ENCODE results near the gene PRR30.
"Not testable (repeated sequence)": the region's sequence is repeated elsewhere in the genome, so short reads cannot be mapped to it uniquely, and the experiment has no call there.

The PRR30 gene

DNA sequence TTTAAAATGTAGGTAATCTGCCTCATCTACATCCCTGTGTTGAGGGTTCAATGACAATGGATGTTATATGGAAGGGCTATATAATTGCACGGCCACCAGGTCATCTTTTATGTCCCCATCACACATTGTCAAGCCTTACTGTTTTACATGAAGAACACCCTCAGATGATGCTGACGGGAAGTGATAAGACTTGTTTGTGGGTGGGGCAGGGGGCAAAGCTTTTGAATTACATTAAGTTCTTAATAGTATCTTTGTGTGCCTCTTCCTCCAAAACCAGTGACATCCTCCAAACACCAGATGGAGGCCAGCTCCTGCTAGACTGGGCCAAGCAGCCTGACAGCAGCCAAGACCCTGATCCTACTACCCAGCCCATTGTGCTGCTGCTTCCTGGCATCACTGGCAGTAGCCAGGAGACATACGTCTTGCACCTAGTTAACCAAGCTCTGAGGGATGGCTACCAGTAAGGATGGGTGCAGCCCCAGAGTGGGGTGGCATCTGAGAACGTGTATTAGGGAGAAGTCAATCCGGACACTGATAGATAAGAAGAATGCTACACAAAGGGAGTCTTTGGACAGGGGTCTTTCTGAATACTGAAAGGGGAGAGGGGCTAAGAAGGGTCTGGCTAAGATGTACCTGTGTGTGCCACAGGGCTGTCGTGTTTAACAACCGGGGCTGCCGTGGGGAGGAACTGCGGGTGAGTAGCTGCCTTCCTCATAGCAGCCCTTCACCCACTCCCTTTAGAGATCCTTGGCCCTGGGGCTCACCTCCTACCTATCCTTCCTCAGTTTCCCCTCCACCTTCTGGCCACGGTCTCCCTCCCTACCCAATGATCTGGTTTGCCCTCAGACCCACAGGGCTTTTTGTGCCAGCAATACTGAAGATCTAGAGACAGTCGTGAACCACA is 10.3 kb downstream of the PRR30 start:
- DNase-seq (ENCODE audit: low read depth), result no peak

DNA sequence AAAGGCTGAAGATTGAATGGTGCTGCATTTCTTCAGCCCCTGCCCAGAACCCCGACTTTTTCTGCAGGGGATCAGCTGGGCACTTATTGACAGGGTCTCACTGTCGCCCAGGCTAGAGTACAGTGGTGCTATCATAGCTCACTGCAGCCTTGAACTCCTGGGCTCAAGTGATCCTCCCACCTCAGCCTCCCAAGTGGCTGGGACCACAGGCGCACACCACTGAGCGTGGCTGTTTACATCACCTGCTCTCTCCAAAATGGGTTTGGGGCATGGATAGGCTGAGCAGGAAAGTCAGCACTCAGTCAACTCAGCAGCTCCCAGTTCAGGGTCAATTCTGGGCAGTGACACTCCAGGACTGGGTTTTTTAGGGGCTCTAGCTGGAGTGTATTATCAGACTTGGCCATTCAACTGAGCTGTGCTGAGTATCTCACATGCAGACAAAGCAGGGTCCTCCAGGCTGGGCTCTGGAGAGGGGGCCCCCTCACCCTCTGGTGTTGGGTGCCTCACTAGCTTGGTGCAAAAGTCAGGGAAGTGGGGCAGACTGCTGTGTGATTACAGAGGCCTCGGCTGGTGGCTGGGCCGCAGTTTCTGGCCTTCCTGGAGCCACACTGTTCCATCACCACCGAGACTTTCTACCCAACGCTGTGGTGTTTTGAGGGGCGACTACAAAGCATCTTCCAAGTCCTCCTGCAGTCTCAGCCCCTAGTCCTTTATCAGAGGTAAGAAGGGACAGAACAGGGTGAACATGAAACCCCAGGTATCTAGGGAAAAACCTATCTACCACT is 11.1 kb downstream of the PRR30 start:
- DNase-seq (ENCODE audit: low read depth), result no peak

DNA sequence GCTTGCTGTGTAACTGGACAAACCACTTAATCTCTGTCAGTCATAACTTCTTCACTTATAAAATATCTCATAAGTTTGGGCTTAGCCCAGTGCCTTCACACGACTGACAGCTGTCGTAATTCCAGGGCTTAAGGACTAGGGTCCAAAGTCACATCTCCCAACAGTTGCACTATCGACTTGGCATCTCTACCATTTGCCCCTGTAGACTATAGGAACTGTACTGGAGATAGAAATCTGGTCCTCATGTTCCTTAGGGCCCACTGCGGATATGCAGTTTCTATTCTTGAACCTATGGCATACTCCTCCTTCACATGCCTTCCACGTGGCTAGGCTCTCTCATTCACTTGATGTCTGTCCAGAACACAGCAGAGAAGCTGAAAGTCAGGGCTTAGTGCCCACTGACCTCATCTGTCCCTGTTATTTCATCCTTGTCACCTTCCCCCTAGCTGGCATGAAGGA is 12.9 kb downstream of the PRR30 start:
- no peak for DNase-seq (ENCODE audit: low read depth)

DNA sequence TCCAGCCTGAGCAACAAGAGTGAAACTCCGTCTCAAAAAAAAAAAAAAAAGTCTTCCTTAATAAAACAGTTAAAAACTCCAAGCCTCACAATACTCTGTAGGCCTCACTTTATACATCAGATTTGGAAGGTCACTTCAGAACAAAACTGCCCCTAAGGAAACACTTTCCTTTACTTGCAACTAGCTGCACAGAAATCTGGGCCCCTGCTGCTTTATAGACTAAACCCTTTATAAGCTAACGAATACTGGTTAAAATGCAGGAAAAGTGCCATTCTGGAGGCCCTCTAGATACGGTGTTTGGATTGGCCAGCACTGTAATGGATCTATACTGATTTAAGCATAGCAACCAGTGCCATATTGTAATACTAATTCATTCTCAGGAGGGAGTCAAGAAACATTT is 14.1 kb downstream of the PRR30 start:
- no peak for DNase-seq (ENCODE audit: low read depth)

DNA sequence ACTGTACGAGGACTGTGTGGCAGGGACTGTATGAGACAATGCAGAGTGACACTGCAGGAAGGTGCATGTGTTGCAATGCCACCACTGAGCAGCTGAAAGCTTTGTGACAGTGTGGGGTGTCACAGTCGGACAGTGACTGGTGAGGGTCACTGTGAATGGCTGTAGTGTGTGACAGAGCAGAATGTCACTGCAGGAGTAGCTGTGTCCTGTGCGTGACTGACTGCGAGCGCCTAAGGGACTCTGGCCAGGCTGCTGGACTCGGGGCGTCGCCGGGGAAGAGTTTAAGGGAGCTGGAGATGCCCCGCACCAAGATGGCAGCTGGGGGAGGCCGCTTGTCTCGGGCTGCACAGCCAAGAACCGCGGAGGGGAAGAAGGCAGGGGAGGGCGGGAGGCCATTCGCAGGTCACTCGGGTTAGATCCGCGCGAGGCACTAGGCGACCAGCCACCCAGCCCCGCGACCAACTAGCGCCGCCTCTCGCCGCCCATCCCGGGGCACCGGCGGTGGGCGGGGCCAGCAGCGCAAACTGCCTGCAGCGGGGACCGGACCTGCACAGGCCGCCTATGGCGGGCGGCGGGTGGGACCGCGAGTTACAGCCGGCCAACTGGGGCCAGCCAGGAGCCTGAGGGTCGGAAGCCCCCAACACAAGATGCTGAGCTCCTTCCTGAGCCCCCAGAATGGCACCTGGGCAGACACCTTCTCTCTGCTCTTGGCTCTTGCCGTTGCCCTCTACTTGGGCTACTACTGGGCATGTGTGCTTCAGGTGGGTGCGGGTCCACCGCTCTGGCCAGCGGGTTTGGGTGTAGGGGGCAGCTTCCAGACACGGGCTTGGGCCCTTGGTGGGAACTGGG is 15.7 kb downstream of the PRR30 start, which contains the start of gene ABHD1:
Gene ABHD1, plus strand, starts transcription at position 514 of the 849 bp plus-strand sequence. Its CDS starts 134 bp downstream, at position 648.
- peak; percentile 43 for DNase-seq (ENCODE audit: low read depth)

DNA sequence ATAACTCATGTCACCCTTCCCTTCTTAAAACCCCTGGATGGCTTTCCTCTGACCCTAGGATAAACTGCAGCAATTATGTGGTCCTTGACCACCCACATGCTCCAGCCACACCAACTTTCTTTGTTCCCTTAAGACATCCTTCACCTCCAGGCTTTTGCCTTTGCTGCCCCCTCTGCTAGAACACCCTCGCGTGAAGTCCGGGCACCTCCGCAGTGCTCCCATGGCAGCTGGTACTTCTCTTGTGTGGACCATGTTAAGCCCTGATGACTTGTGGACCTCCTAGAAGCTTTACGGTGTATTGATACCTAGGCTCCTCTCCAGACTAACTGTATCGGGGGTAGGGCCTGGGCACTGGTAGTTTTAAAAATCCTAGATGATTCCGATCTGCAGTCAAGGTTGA is 16.4 kb downstream of the PRR30 start:
- no peak for DNase-seq (ENCODE audit: low read depth)

DNA sequence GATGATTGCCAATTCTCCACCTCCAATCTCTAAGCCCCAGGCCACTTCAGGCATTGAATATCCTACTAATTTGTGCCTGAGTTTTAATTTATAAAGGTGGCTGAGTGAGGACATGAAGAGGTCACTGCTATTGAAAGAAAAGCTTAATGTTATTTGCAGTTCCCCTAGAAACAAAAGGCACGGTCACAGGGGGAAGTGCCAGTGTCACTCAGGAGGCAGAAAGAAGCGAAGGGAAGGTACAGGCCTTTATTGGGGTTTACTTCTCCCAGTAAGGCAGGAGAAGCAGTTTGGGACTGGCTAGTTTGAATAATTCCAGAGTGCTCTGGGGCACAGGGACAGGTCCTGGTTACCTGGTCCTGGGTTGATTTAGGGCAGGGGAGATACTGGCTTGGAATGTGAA is 17.3 kb downstream of the PRR30 start:
- DNase-seq (ENCODE audit: low read depth), result no peak

DNA sequence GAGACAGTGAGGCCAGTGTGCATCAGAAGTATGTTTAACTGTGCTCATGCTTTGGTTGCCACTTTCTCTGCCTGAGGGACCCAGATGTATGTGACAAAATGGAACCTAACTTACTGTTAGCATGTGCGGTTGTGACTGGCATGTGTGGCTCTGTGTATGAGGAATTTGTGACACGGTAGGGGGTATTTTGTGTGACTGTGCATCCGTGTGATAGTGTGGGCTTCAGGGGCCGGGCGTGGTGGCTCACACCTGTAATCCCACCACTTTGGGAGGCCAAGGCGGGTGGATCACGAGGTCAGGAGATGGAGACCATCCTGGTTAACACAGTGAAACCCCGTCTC is 19.9 kb downstream of the PRR30 start:
- DNase-seq (ENCODE audit: low read depth), result not testable (repeated sequence)

DNA sequence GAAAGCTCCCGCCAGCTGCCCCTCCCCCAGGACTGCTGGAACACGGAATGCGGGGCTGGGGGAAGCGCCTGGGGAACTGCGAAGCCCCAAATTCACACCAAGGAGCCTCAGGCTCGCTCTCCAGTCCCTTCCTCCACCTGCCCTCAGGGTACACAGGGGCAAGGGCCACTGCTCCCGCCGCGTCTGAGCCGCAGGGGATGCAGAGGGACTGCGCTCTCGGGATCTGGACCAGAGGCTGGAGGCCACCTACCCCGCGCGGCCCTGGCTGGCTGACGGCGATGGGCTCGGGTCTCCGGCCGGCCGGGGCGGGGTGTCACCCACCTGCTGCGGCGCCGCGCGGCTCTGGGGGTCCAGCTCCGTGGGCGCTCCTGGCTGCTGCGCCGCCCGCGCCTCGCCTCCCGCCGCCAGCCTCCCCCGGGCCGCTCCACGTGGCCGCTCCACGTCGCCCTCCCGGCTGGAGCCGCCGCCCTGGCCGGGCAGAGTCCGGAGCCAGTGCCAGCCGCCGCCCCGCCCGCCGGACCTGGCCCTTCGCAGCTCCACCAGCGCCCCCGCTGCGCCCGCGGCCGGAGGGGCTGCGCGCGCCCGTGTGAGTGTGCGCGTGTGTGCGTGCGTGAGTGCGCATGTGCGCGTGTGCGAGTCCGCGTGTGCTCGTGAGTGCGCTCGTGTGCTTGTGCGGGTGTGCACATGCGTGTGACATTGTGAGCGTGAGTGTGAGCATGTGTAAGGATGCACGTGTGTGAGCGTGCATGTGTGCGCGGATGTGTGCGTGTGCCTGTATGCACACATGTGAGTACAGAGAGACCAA is 20.5 kb downstream of the PRR30 start, which contains the start of gene CGREF1:
Gene CGREF1, minus strand, starts transcription at position 604 of the 805 bp plus-strand sequence. CDS start 14,762 bp downstream, outside the sequence.
- DNase-seq (ENCODE audit: low read depth), result no peak

DNA sequence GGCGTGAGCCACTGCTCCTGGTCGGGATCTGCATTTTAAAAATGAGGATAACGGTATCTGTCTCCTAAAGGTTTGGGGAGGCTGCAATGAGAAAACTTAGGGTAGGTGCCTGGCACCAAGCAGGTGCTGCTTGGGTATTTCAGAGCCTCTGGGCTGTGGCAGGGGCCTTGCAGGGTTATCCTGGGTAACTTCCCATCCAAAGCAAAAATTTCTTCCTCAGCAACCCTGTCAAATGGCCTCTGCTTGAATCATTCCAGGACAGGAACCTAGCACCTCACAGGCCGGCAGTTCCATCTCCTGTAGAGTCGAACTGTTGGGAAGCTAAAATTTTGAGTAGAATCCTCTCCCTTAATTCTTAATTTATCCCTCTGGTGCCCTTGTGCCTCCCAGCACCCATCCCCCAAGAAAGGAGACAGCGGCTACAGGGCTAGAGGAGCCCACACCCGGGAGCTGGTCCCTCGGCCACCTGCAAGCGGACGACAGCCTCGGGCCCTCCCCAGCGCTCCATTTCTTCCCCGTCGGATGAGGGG is 21.1 kb downstream of the PRR30 start:
- no peak for DNase-seq (ENCODE audit: low read depth)

DNA sequence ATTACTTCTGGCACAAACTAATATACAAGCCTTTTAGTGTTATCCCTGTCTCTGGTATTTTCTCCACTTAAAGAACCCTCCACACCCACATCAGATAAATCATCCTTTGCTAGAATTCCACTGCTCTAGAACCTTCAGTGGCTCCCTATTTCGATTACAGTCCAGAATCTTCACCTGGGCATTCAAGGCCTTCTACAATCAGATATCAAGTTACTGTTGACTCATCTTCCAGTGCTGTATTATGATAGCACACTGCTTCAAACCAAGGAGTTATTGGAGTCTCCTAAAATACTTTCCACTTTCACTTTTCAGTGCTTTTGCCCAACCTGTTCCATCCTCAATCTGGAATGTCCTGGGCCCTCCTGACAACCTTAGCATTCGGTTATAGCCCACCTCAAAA is 23.7 kb downstream of the PRR30 start:
- DNase-seq (ENCODE audit: low read depth), result no peak

DNA sequence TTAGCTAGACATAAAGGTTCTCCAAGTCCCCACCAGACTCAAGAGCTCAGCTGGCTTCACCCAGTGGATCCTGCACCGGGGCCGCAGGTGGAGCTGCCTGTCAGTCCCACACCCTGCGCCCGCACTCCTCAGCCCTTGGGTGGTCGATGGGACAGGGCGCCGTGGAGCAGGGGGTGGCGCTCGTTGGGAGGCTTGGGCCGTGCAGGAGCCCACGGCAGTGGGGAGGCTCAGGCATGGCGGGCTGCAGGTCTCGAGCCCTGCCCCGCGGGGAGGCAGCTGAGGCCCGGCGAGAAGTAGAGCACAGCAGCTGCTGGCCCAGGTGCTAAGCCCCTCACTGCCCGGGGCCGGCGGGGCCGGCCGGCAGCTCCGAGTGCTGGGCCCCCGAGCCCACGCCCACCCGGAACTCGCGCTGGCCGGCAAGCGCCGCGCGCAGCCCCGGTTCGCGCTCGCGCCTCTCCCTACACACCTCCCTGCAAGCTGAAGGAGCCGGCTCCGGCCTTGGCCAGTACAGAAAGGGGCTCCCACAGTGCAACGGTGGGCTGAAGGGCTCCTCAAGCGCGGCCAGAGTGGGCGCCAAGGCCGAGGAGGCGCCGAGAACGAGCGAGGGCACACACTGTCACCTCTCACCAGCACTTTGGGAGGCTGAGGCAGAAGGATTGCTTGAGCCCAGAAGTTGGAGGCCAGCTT is 27.7 kb downstream of the PRR30 start:
- DNase-seq (ENCODE audit: low read depth), result not testable (repeated sequence)

DNA sequence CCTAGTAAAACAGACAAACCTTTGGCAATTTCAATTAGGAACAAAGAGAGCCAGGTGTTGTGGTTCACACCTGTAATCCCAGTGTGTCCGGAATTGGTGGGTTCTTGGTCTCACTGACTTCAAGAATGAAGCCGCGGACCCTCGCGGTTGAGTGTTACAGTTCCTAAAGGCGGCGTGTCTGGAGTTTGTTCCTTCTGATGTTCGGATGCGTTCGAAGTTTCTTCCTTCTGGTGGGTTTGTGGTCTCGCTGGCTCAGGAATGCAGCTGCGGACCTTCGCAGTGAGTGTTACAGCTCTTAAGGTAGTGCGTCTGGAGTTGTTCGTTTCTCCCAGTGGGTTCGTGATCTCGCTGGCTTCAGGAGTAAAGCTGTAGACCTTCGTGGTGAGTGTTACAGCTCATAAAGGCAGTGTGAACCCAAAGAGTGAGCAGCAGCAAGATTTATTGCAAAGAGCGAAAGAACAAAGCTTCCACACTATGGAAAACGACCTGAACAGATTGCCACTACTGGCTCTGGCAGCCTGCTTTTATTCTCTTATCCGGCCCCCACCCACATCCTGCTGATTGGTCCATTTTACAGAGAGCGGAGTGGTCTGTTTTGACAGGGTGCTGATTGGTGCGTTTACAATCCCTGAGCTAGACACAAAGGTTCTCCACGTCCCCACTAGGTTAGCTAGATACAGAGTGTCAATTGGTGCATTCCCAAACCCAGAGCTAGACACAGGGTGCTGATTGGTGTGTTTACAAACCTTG is 28.4 kb downstream of the PRR30 start:
- not testable (repeated sequence) for DNase-seq (ENCODE audit: low read depth)

DNA sequence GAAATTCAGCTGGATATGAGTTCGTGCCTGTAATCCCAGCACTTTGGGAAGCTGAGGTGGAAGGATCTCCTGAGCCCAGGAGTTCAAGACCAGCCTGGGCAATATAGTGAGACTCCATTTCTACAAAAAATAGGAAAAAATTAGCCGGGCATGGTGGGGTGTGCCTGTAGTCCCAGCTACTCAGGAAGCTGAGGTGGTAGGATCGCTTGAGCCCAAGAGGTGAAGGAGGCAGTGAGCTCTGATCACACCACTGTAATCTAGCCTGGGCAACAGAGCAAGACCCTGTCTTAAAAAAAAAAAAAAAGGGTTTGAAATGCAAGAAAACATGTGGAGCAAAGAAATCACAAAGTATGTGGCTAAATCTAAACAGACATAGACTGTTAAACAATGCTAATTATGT is 30.1 kb downstream of the PRR30 start:
- DNase-seq (ENCODE audit: low read depth), result no peak

DNA sequence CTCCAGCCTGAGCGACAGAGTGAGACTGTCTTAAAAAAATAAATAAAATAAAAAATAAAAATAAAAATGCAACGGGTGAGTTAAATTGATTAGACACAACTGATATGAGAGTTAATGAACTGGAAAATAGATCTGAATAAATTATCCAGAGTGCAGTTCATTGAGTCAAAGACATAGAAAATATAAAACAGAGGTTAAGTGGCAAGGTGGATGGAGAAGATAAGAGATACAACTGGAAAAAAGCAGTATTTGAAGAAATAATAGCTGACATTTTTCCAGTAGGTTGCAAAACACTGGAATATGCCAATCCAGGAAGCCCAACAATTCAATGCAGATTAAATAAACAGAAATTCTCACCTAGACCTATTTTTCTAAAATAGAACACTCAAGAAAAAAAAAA is 31.0 kb downstream of the PRR30 start:
- DNase-seq (ENCODE audit: low read depth), result no peak

DNA sequence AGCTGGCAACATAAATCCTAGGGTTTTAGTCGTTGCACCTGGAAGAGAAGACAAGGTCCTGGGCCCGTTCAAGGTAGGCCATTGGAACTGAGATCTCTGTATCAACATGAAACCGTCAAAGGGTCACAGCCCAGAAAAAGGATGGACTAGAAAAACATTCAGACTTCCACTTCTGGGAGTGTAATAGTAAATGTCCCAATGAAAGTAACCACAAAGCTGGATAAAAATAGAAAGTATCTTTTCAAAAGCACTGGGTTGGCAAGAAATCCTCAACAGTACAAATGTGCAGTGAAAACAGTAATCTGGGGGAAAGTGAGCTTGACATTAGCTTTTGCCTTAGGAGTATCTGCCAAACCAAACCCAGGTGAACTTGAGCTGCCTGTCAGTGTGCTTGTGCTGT is 33.2 kb downstream of the PRR30 start:
- DNase-seq (ENCODE audit: low read depth), result no peak

DNA sequence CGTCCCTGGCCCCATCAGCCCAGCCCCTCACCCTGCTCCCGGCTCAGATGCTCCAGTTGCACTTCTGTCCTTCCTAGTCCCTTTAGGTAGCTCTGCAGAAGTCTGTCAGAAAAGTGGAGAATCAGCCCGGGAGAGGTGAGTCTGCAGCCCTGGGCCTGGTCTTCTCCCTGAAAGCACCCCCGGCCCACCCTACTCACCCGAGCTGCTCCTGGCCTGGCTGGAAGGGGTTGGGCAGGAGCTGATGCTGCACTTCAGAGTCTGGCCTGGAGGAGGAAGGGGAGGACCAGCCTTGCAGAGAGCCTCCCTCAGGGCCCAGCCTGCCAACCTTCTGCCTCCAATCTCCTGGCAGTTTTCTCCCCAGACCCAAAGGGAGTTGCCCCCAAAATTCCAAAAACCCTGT is 36.9 kb downstream of the PRR30 start:
- DNase-seq (ENCODE audit: low read depth), result no peak

DNA sequence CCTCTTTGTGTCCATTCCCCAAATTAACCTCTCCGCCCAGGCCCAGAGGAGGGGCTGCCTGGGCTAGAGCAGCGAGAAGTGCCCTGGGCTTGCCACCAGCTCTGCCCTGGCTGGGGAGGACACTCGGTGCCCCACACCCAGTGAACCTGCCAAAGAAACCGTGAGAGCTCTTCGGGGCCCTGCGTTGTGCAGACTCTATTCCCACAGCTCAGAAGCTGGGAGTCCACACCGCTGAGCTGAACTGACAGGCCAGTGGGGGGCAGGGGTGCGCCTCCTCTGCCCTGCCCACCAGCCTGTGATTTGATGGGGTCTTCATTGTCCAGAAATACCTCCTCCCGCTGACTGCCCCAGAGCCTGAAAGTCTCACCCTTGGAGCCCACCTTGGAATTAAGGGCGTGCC is 39.2 kb downstream of the PRR30 start:
- DNase-seq (ENCODE audit: low read depth), result no peak

DNA sequence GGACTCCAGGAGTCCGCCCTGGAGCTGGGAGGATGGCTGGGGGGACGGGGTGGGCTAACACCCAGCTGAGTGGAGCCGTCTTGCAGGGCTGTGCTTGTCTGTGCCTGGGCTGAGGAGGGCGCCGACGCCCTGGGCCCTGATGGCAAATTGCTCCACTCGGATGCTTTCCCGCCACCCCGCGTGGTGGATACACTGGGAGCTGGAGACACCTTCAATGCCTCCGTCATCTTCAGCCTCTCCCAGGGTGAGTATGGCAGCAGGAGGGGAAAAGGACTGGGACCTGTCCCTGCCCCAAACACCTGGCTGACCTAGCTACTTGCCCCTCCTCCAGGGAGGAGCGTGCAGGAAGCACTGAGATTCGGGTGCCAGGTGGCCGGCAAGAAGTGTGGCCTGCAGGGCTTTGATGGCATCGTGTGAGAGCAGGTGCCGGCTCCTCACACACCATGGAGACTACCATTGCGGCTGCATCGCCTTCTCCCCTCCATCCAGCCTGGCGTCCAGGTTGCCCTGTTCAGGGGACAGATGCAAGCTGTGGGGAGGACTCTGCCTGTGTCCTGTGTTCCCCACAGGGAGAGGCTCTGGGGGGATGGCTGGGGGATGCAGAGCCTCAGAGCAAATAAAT is 39.8 kb downstream of the PRR30 start:
- DNase-seq (ENCODE audit: low read depth), result no peak
